Immature natural killer cell (primary cell): Measurements from ENCODE around the gene IGHMBP2. TPM values are rescaled to one million over a fixed set of nuclear protein-coding genes. Genes with fewer than 3 reads are reported as not detected.
A peak's percentile ranks its signal among the peaks of the same experiment; 100 is the strongest.
"Not testable (repeated sequence)": the region's sequence is repeated elsewhere in the genome, so short reads cannot be mapped to it uniquely, and the experiment has no call there.

Experiments
- DNase-seq, 3 donors: peaks; one replicate each; pipeline ENCODE4 v3.0.0; 2022; ENCODE audit warnings: mixed read lengths in 1 of 3
- H3K27ac Mint-ChIP-seq, 6 donors: one replicate each; pipeline ENCODE4 v1.8.0; 2020; ENCODE audit warnings: mixed read lengths in 6 of 6, mild to moderate bottlenecking in 5 of 6, inconsistent platforms in 4 of 6, moderate library complexity in 3 of 6
- H3K27me3 Mint-ChIP-seq, 3 donors: one replicate each; pipeline ENCODE4 v1.8.0; 2020 to 2021; ENCODE audit warnings: low read depth in 3 of 3, mild to moderate bottlenecking in 3 of 3, mixed read lengths in 3 of 3, moderate library complexity in 3 of 3, inconsistent platforms in 1 of 3
- H3K36me3 Mint-ChIP-seq, 3 donors: one replicate each; pipeline ENCODE4 v1.8.0; 2020; ENCODE audit warnings: mixed read lengths in 3 of 3, inconsistent platforms in 2 of 3, mild to moderate bottlenecking in 2 of 3
- H3K4me1 Mint-ChIP-seq, 2 donors: one replicate each; pipeline ENCODE4 v1.8.0; 2020; ENCODE audit warnings: inconsistent platforms in 2 of 2, mild to moderate bottlenecking in 2 of 2, mixed read lengths in 2 of 2, moderate library complexity in 1 of 2
- H3K4me3 Mint-ChIP-seq, 5 donors: one replicate each; pipeline ENCODE4 v1.8.0; 2020; ENCODE audit warnings: mild to moderate bottlenecking in 5 of 5, mixed read lengths in 5 of 5, inconsistent platforms in 3 of 5, moderate library complexity in 3 of 5
- H3K9me3 Mint-ChIP-seq, 6 donors: one replicate each; pipeline ENCODE4 v1.8.0; 2020; ENCODE audit warnings: mild to moderate bottlenecking in 6 of 6, mixed read lengths in 6 of 6, inconsistent platforms in 4 of 6, moderate library complexity in 3 of 6
- polyA plus RNA-seq, 3 donors: library from polyadenylated mRNA; unstranded; fragments of 300-500 nt; fragmentation: Illumina TruSeq; gene quantifications; one replicate each; pipeline ENCODE4 v1.2.3, GENCODE V29; 2021

Gene IGHMBP2
- polyA plus RNA-seq, 3 donors from 2014 or later = 8.7 to 9.8 (median 8.9) TPM

GRCh38 chr11:68870470-68870869 is 33.2 kb upstream of the IGHMBP2 start:
- H3K4me1 Mint-ChIP-seq = peaks cover 13 to 16% of the 10 kb centered on the region in 2 donors
- no peaks in the 10 kb centered on the region for H3K9me3 Mint-ChIP-seq
- peaks cover 2 to 6% (median 6%) of the 10 kb centered on the region in 3 donors for H3K27me3 Mint-ChIP-seq
- no peaks in the 10 kb centered on the region for H3K36me3 Mint-ChIP-seq
- DNase-seq = no peak
- H3K4me3 Mint-ChIP-seq = peak overlapping the region; percentile 75 to 89 (median 88)
- peak overlapping the region in 2 of 6 donors; percentile 73 to 74 for H3K27ac Mint-ChIP-seq

GRCh38 chr11:68872216-68873003 is 31.3 kb upstream of the IGHMBP2 start:
- Mint-ChIP-seq H3K36me3 (no peaks in the 10 kb centered on the region), H3K27ac (no peak overlapping the region), H3K4me1 (peaks cover 13 to 16% of the 10 kb centered on the region in 2 donors), H3K4me3 (no peak overlapping the region), H3K9me3 (no peaks in the 10 kb centered on the region), H3K27me3 (peaks cover 2 to 6% (median 4%) of the 10 kb centered on the region in 3 donors)
- no peak for DNase-seq

- H3K4me1 Mint-ChIP-seq = no peaks in the 10 kb centered on the region
- H3K4me3 Mint-ChIP-seq = no peak overlapping the region
- peaks cover 0 to 3% (median 0%) of the 10 kb centered on the region in 3 donors for H3K27me3 Mint-ChIP-seq
- H3K9me3 Mint-ChIP-seq = no peaks in the 10 kb centered on the region
- DNase-seq = no peak
- H3K27ac Mint-ChIP-seq = no peak overlapping the region
- H3K36me3 Mint-ChIP-seq = peaks cover 0 to 3% (median 0%) of the 10 kb centered on the region in 3 donors
Observed at GRCh38 chr11:68878022-68878421, 25.7 kb upstream of the IGHMBP2 start.

GRCh38 chr11:68880851-68881250 is 22.8 kb upstream of the IGHMBP2 start:
- peaks cover 0 to 3% (median 0%) of the 10 kb centered on the region in 3 donors for H3K27me3 Mint-ChIP-seq
- H3K9me3 Mint-ChIP-seq = no peaks in the 10 kb centered on the region
- peaks cover 0 to 3% (median 0%) of the 10 kb centered on the region in 3 donors for H3K36me3 Mint-ChIP-seq
- H3K4me3 Mint-ChIP-seq = no peak overlapping the region
- no peak for DNase-seq
- H3K27ac Mint-ChIP-seq = no peak overlapping the region
- H3K4me1 Mint-ChIP-seq = no peaks in the 10 kb centered on the region

GRCh38 chr11:68881320-68881719 is 22.4 kb upstream of the IGHMBP2 start:
- no peaks in the 10 kb centered on the region for H3K9me3 Mint-ChIP-seq
- H3K27me3 Mint-ChIP-seq = peaks cover 0 to 3% (median 0%) of the 10 kb centered on the region in 3 donors
- H3K27ac Mint-ChIP-seq = no peak overlapping the region
- no peaks in the 10 kb centered on the region for H3K4me1 Mint-ChIP-seq
- H3K4me3 Mint-ChIP-seq = no peak overlapping the region
- H3K36me3 Mint-ChIP-seq = peaks cover 0 to 3% (median 0%) of the 10 kb centered on the region in 3 donors
- no peak for DNase-seq

GRCh38 chr11:68882391-68882790 is 21.3 kb upstream of the IGHMBP2 start:
- Mint-ChIP-seq H3K27me3 (peaks cover 0 to 4% (median 0%) of the 10 kb centered on the region in 3 donors), H3K4me3 (no peak overlapping the region), H3K9me3 (no peaks in the 10 kb centered on the region), H3K36me3 (peaks cover 0 to 3% (median 0%) of the 10 kb centered on the region in 3 donors), H3K27ac (peak overlapping the region in 1 of 6 donors; percentile 40), H3K4me1 (no peaks in the 10 kb centered on the region)
- DNase-seq = no peak

- H3K36me3 Mint-ChIP-seq, H3K27me3 Mint-ChIP-seq, DNase-seq, H3K27ac Mint-ChIP-seq, H3K9me3 Mint-ChIP-seq, H3K4me1 Mint-ChIP-seq, H3K4me3 Mint-ChIP-seq: not testable (repeated sequence)
Observed at GRCh38 chr11:68884827-68885226, 18.9 kb upstream of the IGHMBP2 start.

GRCh38 chr11:68889948-68890446 is 13.7 kb upstream of the IGHMBP2 start:
- Mint-ChIP-seq H3K27ac (no peak overlapping the region), H3K4me3 (no peak overlapping the region), H3K27me3 (peaks cover 0 to 1% (median 0%) of the 10 kb centered on the region in 3 donors), H3K36me3 (peaks cover 8 to 18% (median 8%) of the 10 kb centered on the region in 3 donors), H3K9me3 (no peaks in the 10 kb centered on the region), H3K4me1 (no peaks in the 10 kb centered on the region)
- DNase-seq = no peak

- H3K4me3 Mint-ChIP-seq = no peak overlapping the region
- H3K9me3 Mint-ChIP-seq = no peaks in the 10 kb centered on the region
- DNase-seq = no peak
- no peaks in the 10 kb centered on the region for H3K4me1 Mint-ChIP-seq
- peak overlapping the region in 1 of 6 donors; percentile 45 for H3K27ac Mint-ChIP-seq
- H3K36me3 Mint-ChIP-seq = peaks cover 8 to 18% (median 8%) of the 10 kb centered on the region in 3 donors
- H3K27me3 Mint-ChIP-seq = peaks cover 0 to 1% (median 0%) of the 10 kb centered on the region in 3 donors
Observed at GRCh38 chr11:68890490-68891231, 13.0 kb upstream of the IGHMBP2 start.

GRCh38 chr11:68891351-68891948 is 12.2 kb upstream of the IGHMBP2 start:
- Mint-ChIP-seq H3K27ac (no peak overlapping the region), H3K4me3 (no peak overlapping the region), H3K27me3 (peaks cover 0 to under 1% (median 0%) of the 10 kb centered on the region in 3 donors), H3K36me3 (peaks cover 8 to 18% (median 8%) of the 10 kb centered on the region in 3 donors), H3K9me3 (no peaks in the 10 kb centered on the region), H3K4me1 (no peaks in the 10 kb centered on the region)
- no peak for DNase-seq

GRCh38 chr11:68892576-68892975 is 11.1 kb upstream of the IGHMBP2 start:
- Mint-ChIP-seq H3K27ac (no peak overlapping the region), H3K9me3 (no peaks in the 10 kb centered on the region), H3K36me3 (peaks cover 8 to 23% (median 8%) of the 10 kb centered on the region in 3 donors), H3K4me3 (no peak overlapping the region), H3K27me3 (peaks cover 0 to 2% (median 0%) of the 10 kb centered on the region in 3 donors), H3K4me1 (no peaks in the 10 kb centered on the region)
- no peak for DNase-seq

GRCh38 chr11:68893282-68893681 is 10.4 kb upstream of the IGHMBP2 start:
- no peak overlapping the region for H3K4me3 Mint-ChIP-seq
- peaks cover 0 to 2% (median 0%) of the 10 kb centered on the region in 3 donors for H3K27me3 Mint-ChIP-seq
- H3K36me3 Mint-ChIP-seq = peaks cover 8 to 28% (median 8%) of the 10 kb centered on the region in 3 donors
- H3K4me1 Mint-ChIP-seq = no peaks in the 10 kb centered on the region
- no peaks in the 10 kb centered on the region for H3K9me3 Mint-ChIP-seq
- no peak for DNase-seq
- no peak overlapping the region for H3K27ac Mint-ChIP-seq

GRCh38 chr11:68896171-68896959 is 7.3 kb upstream of the IGHMBP2 start:
- no peak overlapping the region for H3K27ac Mint-ChIP-seq
- H3K27me3 Mint-ChIP-seq = peaks cover 0 to 2% (median 0%) of the 10 kb centered on the region in 3 donors
- no peaks in the 10 kb centered on the region for H3K9me3 Mint-ChIP-seq
- H3K4me1 Mint-ChIP-seq = peaks cover 4 to 19% of the 10 kb centered on the region in 2 donors
- DNase-seq = no peak
- peaks cover 13 to 34% (median 14%) of the 10 kb centered on the region in 3 donors for H3K36me3 Mint-ChIP-seq
- no peak overlapping the region for H3K4me3 Mint-ChIP-seq
